Measurements from ENCODE around the gene RING1.

RING1 gene

GRCh38 chr6:33193619-33194018 lies 14.7 kb upstream of the RING1 start:
- DNase-seq, result no peak

- no peak for DNase-seq
Measured at GRCh38 chr6:33194431-33194979, 13.8 kb upstream of the RING1 start.

- DNase-seq, result no peak
Measured at GRCh38 chr6:33195304-33196165, 12.8 kb upstream of the RING1 start.

- peak; percentile 75 for DNase-seq
Measured at GRCh38 chr6:33197431-33198048, 10.8 kb upstream of the RING1 start.

- DNase-seq, result no peak
Measured at GRCh38 chr6:33198159-33198852, 10.0 kb upstream of the RING1 start.

- no peak for DNase-seq
Measured at GRCh38 chr6:33198853-33199436, 9.4 kb upstream of the RING1 start.

- peak; percentile 89 for DNase-seq
Measured at GRCh38 chr6:33199687-33200218, 8.5 kb upstream of the RING1 start.

- DNase-seq, result peak; percentile 99
Measured at GRCh38 chr6:33200219-33201146, 7.8 kb upstream of the RING1 start, which contains the start of the genes RXRB and SLC39A7. RXRB (minus strand) TSS chr6:33200665; CDS start chr6:33200476, 189 bp downstream. SLC39A7 (plus strand) TSS chr6:33200867; CDS start chr6:33201246, 379 bp downstream.

- DNase-seq, result no peak
Measured at GRCh38 chr6:33201147-33201545, 7.2 kb upstream of the RING1 start.

- DNase-seq, result no peak
Measured at GRCh38 chr6:33201935-33202334, 6.4 kb upstream of the RING1 start.

- no peak for DNase-seq
Measured at GRCh38 chr6:33202799-33203198, 5.5 kb upstream of the RING1 start.

- DNase-seq, result no peak
Measured at GRCh38 chr6:33203443-33204164, 4.7 kb upstream of the RING1 start.

GRCh38 chr6:33204165-33204414 lies 4.2 kb upstream of the RING1 start:
- DNase-seq, result no peak

GRCh38 chr6:33204415-33205190 lies 3.7 kb upstream of the RING1 start, which contains the start of gene HSD17B8:
HSD17B8 (plus strand) TSS chr6:33204655; CDS start chr6:33204669, 14 bp downstream.
- peak; percentile 96 for DNase-seq

- DNase-seq, result peak; percentile 83
Measured at GRCh38 chr6:33205191-33206026, 2.9 kb upstream of the RING1 start.

GRCh38 chr6:33206027-33206863 lies 2.1 kb upstream of the RING1 start:
- no peak for DNase-seq

- no peak for DNase-seq
Measured at GRCh38 chr6:33206864-33207551, 1.3 kb upstream of the RING1 start.
